Hepatocyte (in vitro differentiated cells): ENCODE results near the gene SYT12.

ENCODE experiments used
- EZH2 ChIP-seq: fragments of 200-600 bp; sonication (generic); IDR thresholded peaks from 2 replicates; pipeline ENCODE4 v1.6.1; 2016; ENCODE audit warnings: antibody characterized with exemption, mild to moderate bottlenecking, borderline replicate concordance
- EZH2phosphoT487 ChIP-seq: fragments of 200-600 bp; sonication (generic); IDR thresholded peaks from one replicate; pipeline ENCODE4 v1.6.1; 2018; ENCODE audit warnings: antibody characterized with exemption, mild to moderate bottlenecking, low read depth, moderate library complexity; ENCODE audit not compliant: unreplicated experiment, severe bottlenecking
- TF ChIP-seq, protein P1 (sequence below): fragments of 200-600 bp; sonication (generic); IDR thresholded peaks from 2 replicates; pipeline ENCODE4 v1.5.1; 2016; ENCODE audit warnings: antibody characterized with exemption, mild to moderate bottlenecking; ENCODE audit not compliant: poor library complexity

DNA sequence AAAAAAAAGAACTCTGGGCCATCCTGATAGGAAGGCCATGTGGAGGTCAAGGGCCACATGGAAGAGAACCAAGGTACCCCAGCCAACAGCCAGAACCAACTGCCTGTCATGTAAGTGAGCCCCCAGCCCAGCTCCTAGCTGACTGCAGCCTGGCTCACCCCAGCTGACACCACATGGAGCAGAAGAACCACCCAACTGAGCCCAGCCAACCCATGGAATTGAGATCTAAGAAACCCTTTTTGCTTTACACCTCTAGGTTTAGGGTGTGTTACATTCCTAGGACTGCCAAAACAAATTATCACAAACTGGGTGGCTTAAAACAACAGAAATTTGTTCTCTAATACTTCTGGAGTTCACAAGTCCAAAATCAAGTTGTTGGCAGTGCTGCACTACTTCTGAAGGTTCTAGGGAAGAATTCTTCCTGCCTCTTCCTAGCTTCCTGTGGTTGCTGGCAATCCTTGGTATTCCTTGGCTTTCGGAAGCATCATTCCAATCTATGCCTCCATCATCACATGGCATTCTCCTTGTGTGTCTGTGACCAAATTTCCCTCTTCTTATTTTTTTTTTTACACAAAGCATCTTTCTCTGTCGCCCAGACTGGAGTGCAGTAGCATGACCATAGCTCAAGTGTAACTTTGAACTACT is 43.5 kb upstream of the SYT12 start:
- TF ChIP-seq, protein P1, sequence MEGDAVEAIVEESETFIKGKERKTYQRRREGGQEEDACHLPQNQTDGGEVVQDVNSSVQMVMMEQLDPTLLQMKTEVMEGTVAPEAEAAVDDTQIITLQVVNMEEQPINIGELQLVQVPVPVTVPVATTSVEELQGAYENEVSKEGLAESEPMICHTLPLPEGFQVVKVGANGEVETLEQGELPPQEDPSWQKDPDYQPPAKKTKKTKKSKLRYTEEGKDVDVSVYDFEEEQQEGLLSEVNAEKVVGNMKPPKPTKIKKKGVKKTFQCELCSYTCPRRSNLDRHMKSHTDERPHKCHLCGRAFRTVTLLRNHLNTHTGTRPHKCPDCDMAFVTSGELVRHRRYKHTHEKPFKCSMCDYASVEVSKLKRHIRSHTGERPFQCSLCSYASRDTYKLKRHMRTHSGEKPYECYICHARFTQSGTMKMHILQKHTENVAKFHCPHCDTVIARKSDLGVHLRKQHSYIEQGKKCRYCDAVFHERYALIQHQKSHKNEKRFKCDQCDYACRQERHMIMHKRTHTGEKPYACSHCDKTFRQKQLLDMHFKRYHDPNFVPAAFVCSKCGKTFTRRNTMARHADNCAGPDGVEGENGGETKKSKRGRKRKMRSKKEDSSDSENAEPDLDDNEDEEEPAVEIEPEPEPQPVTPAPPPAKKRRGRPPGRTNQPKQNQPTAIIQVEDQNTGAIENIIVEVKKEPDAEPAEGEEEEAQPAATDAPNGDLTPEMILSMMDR: no peak
- TF ChIP-seq EZH2 (no peak), EZH2phosphoT487 (no peak)
